Small intestine (tissue), 7 donors: ENCODE measurements around the gene PLPP4. TPM values are rescaled to one million over a fixed set of nuclear protein-coding genes. Genes with fewer than 3 reads are reported as not detected.
"Not testable (repeated sequence)": the region's sequence is repeated elsewhere in the genome, so short reads cannot be mapped to it uniquely, and the experiment has no call there.

Source experiments
- DNase-seq, 2 donors: peaks; one replicate each; pipeline versions ENCODE4 v3.0.0 to v3.0.0-alpha.2; 2013
- FAIRE-seq: peaks from 2 replicates; lab custom pipeline; 2012; peaks lifted over from hg19 to GRCh38; lab: Jason Lieb, UNC
- H3K27ac ChIP-seq, 3 donors: one replicate each; pipeline ENCODE4 v1.5.1; 2013; ENCODE audit warnings: low read length in 2 of 3, mild to moderate bottlenecking in 2 of 3, control low read depth in 1 of 3, inconsistent platforms in 1 of 3, low read depth in 1 of 3, moderate library complexity in 1 of 3
- H3K27me3 ChIP-seq, 3 donors: one replicate each; pipeline ENCODE4 v1.6.1; 2013; ENCODE audit warnings: low read length in 3 of 3, inconsistent platforms in 1 of 3; ENCODE audit not compliant: control insufficient read depth in 3 of 3, insufficient read depth in 3 of 3
- H3K36me3 ChIP-seq, 3 donors: one replicate each; pipeline ENCODE4 v1.6.1; 2013; ENCODE audit warnings: low read length in 3 of 3, inconsistent platforms in 1 of 3, low read depth in 1 of 3, mild to moderate bottlenecking in 1 of 3, moderate library complexity in 1 of 3; ENCODE audit not compliant: control insufficient read depth in 3 of 3, insufficient read depth in 2 of 3
- H3K4me1 ChIP-seq, 3 donors: one replicate each; pipeline ENCODE4 v1.6.1; 2013; ENCODE audit warnings: low read length in 2 of 3, inconsistent platforms in 1 of 3, low read depth in 1 of 3, mild to moderate bottlenecking in 1 of 3, moderate library complexity in 1 of 3; ENCODE audit not compliant: control insufficient read depth in 3 of 3, insufficient read depth in 2 of 3
- H3K4me3 ChIP-seq, 3 donors: one replicate each; pipeline ENCODE4 v1.5.1; 2013; ENCODE audit warnings: low read length in 3 of 3, control low read depth in 1 of 3, inconsistent platforms in 1 of 3, low read depth in 1 of 3, mild to moderate bottlenecking in 1 of 3, moderate library complexity in 1 of 3
- H3K9me3 ChIP-seq, 2 donors: one replicate each; pipeline ENCODE4 v1.6.1; 2013; ENCODE audit warnings: low read depth in 1 of 2, low read length in 1 of 2; ENCODE audit not compliant: control insufficient read depth in 2 of 2, insufficient read depth in 1 of 2
- WGBS, 3 donors: extraction: QIAGEN DNeasy Blood & Tissue Kit; methylation state at CpG; one replicate each; pipeline ENCODE4 v1.1.7; 2013; 5-methylcytosine and 5-hydroxymethylcytosine counted together
- polyA plus RNA-seq, 4 donors: library from polyadenylated mRNA; stranded (reverse) in 3 of 4; unstranded in 1 of 4; fragments of 200-250 nt in 3 of 4; fragments of 120-200 nt in 1 of 4; gene quantifications; one replicate each; pipeline versions ENCODE4 v1.2.1 to v1.2.3, GENCODE V29; 2013
- donor health status: healthy with polysubstance abuse.
- donor health status: control.
- donor health status: control.
- donor health status: Bipolar disorder and iron deficiency.
- donor health status: healthy.

Gene PLPP4
- polyA plus RNA-seq, 4 donors = 0.60 TPM; not detected in 3

DNA sequence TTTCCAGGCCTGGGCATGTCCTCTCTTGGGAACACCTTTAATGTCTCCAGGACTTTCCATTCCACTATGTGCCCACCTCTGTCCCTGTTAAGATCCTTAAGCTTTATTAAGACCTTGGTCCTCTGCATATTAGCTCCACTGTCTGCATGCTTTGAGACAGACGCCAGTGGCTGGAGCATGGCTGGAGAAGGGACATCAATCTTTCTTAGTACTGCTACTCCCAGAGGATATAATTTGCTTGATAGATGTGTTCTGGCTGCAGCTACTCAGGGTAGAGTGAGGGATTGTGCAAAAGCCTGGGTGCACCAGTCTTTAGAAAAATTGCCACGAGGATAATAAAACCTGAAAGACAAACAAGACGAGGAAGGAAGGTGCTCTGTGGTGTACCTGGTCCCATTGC is 42.9 kb downstream of the PLPP4 start:
- H3K9me3 ChIP-seq = no peaks in the 10 kb centered on the region
- 53 to 63% (median 55%) methylated on average over 3 of the region's 3 CpGs for WGBS, 3 donors
- no peak overlapping the region for H3K4me3 ChIP-seq
- H3K27me3 ChIP-seq = no peaks in the 10 kb centered on the region
- H3K27ac ChIP-seq = no peak overlapping the region
- DNase-seq (no peak), FAIRE-seq (no peak)
- H3K36me3 ChIP-seq = no peaks in the 10 kb centered on the region
- H3K4me1 ChIP-seq = no peaks in the 10 kb centered on the region

DNA sequence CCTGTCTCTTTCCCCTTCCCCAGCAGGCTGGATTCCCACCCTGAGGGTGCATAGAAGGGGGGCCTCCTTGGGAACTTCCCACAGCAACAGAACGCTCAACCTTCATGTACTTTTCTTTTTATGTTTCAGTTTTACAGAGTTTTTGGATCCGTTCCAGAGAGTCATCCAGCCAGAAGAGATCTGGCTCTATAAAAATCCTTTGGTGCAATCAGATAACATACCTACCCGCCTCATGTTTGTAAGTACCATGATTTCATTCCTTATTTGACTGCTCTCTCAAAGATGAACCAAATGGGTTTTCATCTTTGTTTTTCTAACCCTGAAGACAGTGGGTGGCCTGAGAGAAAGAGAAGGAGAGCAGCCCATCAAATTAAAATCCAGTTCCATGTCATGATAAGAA is 46.7 kb downstream of the PLPP4 start:
- 30 to 48% (median 40%) methylated on average over 3 of the region's 3 CpGs for WGBS, 3 donors
- H3K27me3 ChIP-seq = no peaks in the 10 kb centered on the region

DNA sequence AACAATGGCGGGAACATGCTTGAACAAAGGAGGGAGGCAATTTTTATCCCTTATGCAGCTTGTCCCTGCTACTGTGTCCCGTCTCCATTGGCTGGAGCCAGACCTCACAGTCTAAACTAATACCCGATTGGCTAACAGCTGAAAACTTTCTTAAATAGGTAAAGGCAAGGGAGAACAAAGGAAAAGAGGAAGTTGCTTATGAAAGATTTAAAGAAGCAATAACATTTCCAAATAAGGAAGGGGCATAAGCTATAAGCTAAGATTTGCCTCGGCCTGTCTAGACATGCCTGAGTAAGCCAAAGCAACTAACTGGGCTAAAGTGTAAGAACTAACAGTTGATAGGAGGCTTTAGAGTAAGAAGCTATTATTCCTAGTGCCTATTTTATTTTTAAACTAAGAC is 47.2 kb downstream of the PLPP4 start:
- not testable (repeated sequence) for H3K27me3 ChIP-seq, DNase-seq, H3K9me3 ChIP-seq, H3K4me1 ChIP-seq, H3K36me3 ChIP-seq, H3K4me3 ChIP-seq, FAIRE-seq, H3K27ac ChIP-seq
- 62 to 75% (median 67%) methylated on average over 4 of the region's 4 CpGs for WGBS, 3 donors

More for the DNA sequence above, 46.7 kb downstream of the PLPP4 start:
- no peaks in the 10 kb centered on the region for H3K36me3 ChIP-seq
- no peak overlapping the region for H3K4me3 ChIP-seq
- no peaks in the 10 kb centered on the region for H3K4me1 ChIP-seq
- H3K27ac ChIP-seq = no peak overlapping the region
- no peaks in the 10 kb centered on the region for H3K9me3 ChIP-seq
- FAIRE-seq (no peak), DNase-seq (no peak)

DNA sequence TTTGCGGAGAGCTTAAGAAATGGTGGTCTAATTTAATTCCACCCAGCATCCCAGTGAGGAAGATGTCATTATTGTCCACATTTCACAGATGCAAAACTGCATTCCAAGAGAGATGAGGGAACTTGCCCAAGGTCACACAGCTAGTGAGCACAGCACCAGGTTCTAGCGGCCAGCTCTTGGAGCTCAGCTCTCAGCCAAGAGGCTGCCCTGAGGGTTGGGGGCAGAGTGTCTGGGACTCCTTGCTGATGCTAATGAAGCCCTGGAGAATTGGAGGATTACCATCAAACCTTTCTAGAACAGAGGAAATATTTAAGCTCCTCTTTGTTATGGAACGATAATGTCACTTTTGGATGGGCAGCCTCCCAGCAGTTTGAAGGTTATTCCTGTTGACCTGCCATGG is 48.0 kb downstream of the PLPP4 start:
- DNase-seq (no peak), FAIRE-seq (no peak)
- Histone ChIP-seq H3K36me3 (no peaks in the 10 kb centered on the region), H3K4me3 (no peak overlapping the region), H3K4me1 (no peaks in the 10 kb centered on the region), H3K27me3 (no peaks in the 10 kb centered on the region), H3K27ac (no peak overlapping the region), H3K9me3 (no peaks in the 10 kb centered on the region)
- 88 to 90% (median 88%) methylated on average over 3 of the region's 3 CpGs for WGBS, 3 donors

DNA sequence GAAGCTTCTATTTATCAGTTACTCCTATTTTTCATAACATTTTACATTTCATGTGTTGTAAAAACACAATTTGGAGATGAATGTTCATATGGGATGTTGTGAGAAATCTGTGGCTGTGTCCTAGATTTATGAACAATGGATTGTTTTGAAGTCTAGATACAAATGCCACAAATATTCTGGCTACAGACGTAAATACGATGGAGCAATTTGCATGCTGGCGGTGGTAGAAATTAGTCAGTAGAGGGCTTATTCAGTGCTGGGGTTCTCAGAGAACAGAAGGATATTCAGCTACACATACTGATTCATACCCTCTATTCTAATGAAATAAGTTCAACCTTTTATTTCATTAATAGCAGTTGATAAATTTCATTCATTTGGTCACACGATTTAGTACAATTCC is 48.8 kb downstream of the PLPP4 start:
- no peak for DNase-seq
- H3K36me3 ChIP-seq = no peaks in the 10 kb centered on the region
- WGBS, 3 donors = 85 to 92% (median 89%) methylated on average over 4 of the region's 4 CpGs
- no peaks in the 10 kb centered on the region for H3K4me1 ChIP-seq
- no peak overlapping the region for H3K27ac ChIP-seq
- H3K9me3 ChIP-seq = no peaks in the 10 kb centered on the region
- no peak overlapping the region for H3K4me3 ChIP-seq
- FAIRE-seq = no peak
- no peaks in the 10 kb centered on the region for H3K27me3 ChIP-seq

DNA sequence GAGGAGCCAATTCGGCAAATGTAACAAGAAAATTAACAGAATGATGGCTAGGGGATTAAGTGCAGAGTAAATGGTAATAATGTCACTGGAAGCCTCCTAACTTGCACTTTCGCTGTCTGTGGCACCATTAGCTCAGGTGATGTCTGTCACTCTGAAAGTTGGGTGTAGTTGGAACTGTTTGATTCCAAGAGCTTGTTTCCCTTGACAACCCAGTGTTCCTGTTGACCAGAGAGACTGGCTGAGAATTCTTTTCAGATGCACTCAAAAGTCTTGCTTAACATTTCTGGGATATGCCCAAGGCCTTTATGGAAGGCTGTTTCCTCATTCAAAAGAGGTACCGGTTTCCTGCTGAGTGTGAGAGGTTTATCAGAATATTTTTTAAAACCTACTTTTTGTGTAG is 49.6 kb downstream of the PLPP4 start:
- 57 to 76% (median 68%) methylated on average over 3 of the region's 3 CpGs for WGBS, 3 donors
- Histone ChIP-seq H3K4me3 (no peak overlapping the region), H3K9me3 (no peaks in the 10 kb centered on the region), H3K27me3 (no peaks in the 10 kb centered on the region), H3K36me3 (no peaks in the 10 kb centered on the region), H3K4me1 (no peaks in the 10 kb centered on the region), H3K27ac (no peak overlapping the region)
- DNase-seq (no peak), FAIRE-seq (no peak)

DNA sequence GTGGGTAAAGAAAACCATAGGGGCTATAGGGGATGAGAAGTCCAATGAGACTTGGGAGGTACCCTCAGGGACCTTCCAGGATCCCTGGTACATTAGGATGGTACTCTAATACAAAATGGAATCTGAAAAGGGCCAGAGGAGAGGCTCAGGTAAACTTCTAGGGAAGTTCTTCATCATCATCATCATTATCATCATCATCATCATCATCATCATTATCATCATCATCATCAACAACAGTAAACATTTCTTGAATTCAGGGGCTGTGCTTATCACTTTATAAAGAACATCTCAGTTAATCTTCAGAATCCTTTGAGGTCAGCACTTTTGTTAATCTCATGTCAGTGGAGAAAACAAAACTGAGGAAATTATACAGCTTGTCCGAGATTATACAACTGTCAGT is 50.1 kb downstream of the PLPP4 start:
- DNase-seq = no peak
- no peaks in the 10 kb centered on the region for H3K27me3 ChIP-seq
- no peaks in the 10 kb centered on the region for H3K4me1 ChIP-seq
- H3K36me3 ChIP-seq = no peaks in the 10 kb centered on the region
- no peaks in the 10 kb centered on the region for H3K9me3 ChIP-seq
- 65 to 83% (median 70%) methylated on average over 1 of the region's 1 CpG for WGBS, 3 donors
- no peak overlapping the region for H3K27ac ChIP-seq
- H3K4me3 ChIP-seq = no peak overlapping the region
- no peak for FAIRE-seq

DNA sequence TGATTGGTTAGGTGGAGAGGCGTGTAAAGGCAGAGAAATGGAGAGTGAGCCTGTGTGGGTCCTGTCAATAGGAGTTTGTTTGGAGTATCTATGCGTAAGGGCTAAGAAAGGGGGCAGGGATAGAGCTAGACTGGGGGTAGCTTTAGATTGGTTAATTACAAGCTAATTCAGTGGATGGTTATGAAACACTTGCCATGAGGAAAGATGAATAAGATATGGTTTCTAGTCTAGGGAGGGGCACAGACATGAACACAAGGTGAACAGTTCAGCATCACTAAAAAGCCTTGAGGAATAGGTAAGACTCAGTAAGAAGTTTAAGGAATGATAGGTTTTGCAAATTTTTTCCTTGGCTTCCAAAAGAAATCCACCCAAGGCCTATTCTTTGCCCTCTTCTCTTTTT is 50.6 kb downstream of the PLPP4 start:
- no peaks in the 10 kb centered on the region for H3K4me1 ChIP-seq
- no peak overlapping the region for H3K4me3 ChIP-seq
- no peak overlapping the region for H3K27ac ChIP-seq
- no peaks in the 10 kb centered on the region for H3K36me3 ChIP-seq
- no peak for FAIRE-seq
- H3K9me3 ChIP-seq = no peaks in the 10 kb centered on the region
- DNase-seq = no peak
- whole genome bisulfite sequencing, 3 donors = 64 to 77% (median 66%) methylated on average over 2 of the region's 2 CpGs
- no peaks in the 10 kb centered on the region for H3K27me3 ChIP-seq

DNA sequence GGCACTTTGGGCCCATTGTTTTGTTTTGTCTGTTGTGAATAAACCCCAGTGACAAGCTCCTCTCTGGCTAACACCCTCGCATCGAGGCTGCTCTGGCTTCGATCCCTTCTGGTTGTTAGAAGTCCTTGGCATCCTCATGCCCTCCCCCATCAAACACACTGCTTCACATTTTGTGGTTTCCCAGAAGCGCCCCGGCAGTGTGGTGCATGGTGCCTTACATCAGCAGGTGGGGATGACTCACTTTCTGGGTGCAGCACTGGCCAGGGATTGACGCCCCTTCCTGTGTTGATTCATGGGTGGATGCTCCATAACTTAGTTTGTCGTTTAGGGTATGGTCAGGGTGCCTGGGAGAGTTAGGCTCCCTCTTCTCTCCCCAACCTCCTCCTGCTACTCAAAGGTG is 51.4 kb downstream of the PLPP4 start:
- H3K9me3 ChIP-seq = no peaks in the 10 kb centered on the region
- H3K4me3 ChIP-seq = no peak overlapping the region
- no peaks in the 10 kb centered on the region for H3K4me1 ChIP-seq
- DNase-seq (no peak), FAIRE-seq (no peak)
- no peaks in the 10 kb centered on the region for H3K36me3 ChIP-seq
- 63 to 73% (median 66%) methylated on average over 7 of the region's 7 CpGs for WGBS, 3 donors
- H3K27ac ChIP-seq = no peak overlapping the region
- no peaks in the 10 kb centered on the region for H3K27me3 ChIP-seq
